Tibial artery (tissue), 4 donors: ENCODE measurements around the gene STIM2.

Experiments used
- DNase-seq, 2 donors: peaks; one replicate each; pipeline ENCODE4 v3.0.0-alpha.2; 2019
- H3K27ac ChIP-seq, 2 donors: fragments of 200-600 bp; sonication (generic) in 1 of 2; 1 replicate in 1 of 2; 2 replicates in 1 of 2; pipeline ENCODE4 v1.5.1; 2018 to 2019; ENCODE audit warnings: mild to moderate bottlenecking in 1 of 2
- H3K27me3 ChIP-seq, 2 donors: fragments of 200-600 bp; sonication (generic) in 1 of 2; one replicate each; pipeline versions ENCODE4 v1.5.1 to v1.6.0; 2016 to 2019
- H3K36me3 ChIP-seq, 3 donors: fragments of 200-600 bp; sonication (generic) in 2 of 3; one replicate each; pipeline ENCODE4 v1.5.1; 2016 to 2019; ENCODE audit warnings: mild to moderate bottlenecking in 2 of 3
- H3K4me1 ChIP-seq, 4 donors: fragments of 200-600 bp; sonication (generic) in 2 of 4; 1 replicate in 3 of 4; 2 replicates in 1 of 4; pipeline ENCODE4 v1.5.1; 2016 to 2019
- H3K4me3 ChIP-seq, 2 donors: fragments of 200-600 bp; sonication (generic) in 1 of 2; 1 replicate in 1 of 2; 2 replicates in 1 of 2; pipeline ENCODE4 v1.5.1; 2018 to 2019; ENCODE audit warnings: mild to moderate bottlenecking in 2 of 2
- H3K9me3 ChIP-seq, 3 donors: fragments of 200-600 bp; sonication (generic) in 1 of 3; one replicate each; pipeline ENCODE4 v1.5.1; 2016 to 2019
- CTCF ChIP-seq, 2 experiments: fragments of 200-600 bp in 1 of 2; fragments of 450-650 bp in 1 of 2; IDR thresholded peaks; one replicate each; pipeline ENCODE4 v1.5.1; 2017 to 2019; ENCODE audit warnings: antibody characterized with exemption in 2 of 2, mild to moderate bottlenecking in 1 of 2, moderate library complexity in 1 of 2
- intact Hi-C: fragments of 100-400 bp; cut with DNase I; formaldehyde crosslinking; loops from one replicate; pipeline ENCODE4 v1.15.0; 2023; ENCODE audit warnings: low total_unique reads

STIM2 gene

GRCh38 chr4:27013012-27013411 is 152.4 kb downstream of the STIM2 start:
- Histone ChIP-seq H3K4me3 (no peak overlapping the region), H3K27ac (no peak overlapping the region), H3K36me3 (peaks cover 4 to 5% (median 5%) of the 10 kb centered on the region in 3 donors), H3K9me3 (no peaks in the 10 kb centered on the region), H3K27me3 (no peaks in the 10 kb centered on the region), H3K4me1 (no peaks in the 10 kb centered on the region)
- TF ChIP-seq CTCF (IDR thresholded peaks at IDR 0.05) = no peak
- intact Hi-C loops = loop anchor here (10.0 kb wide), 1 partner anchor 558 kb away; no protein-coding TSS in a partner anchor
- no peak for DNase-seq

- intact Hi-C loops = loop anchor here (10.0 kb wide), 1 partner anchor 562 kb away; no protein-coding TSS in a partner anchor
- Histone ChIP-seq H3K36me3 (peaks cover 10 to 18% (median 14%) of the 10 kb centered on the region in 3 donors), H3K9me3 (no peaks in the 10 kb centered on the region), H3K27ac (no peak overlapping the region), H3K4me3 (no peak overlapping the region), H3K4me1 (no peaks in the 10 kb centered on the region), H3K27me3 (no peaks in the 10 kb centered on the region)
- no peak for TF ChIP-seq CTCF (IDR thresholded peaks at IDR 0.05)
- no peak for DNase-seq
These were observed 155.9 kb downstream of the STIM2 start for GRCh38 chr4:27016551-27016950.

- H3K27me3 ChIP-seq = no peaks in the 10 kb centered on the region
- H3K4me1 ChIP-seq = no peaks in the 10 kb centered on the region
- H3K9me3 ChIP-seq = no peaks in the 10 kb centered on the region
- H3K36me3 ChIP-seq = peaks cover 14 to 26% (median 15%) of the 10 kb centered on the region in 3 donors
- no peak for TF ChIP-seq CTCF (IDR thresholded peaks at IDR 0.05)
- intact Hi-C loops = loop anchor here (10.0 kb wide), 1 partner anchor 563 kb away; no protein-coding TSS in a partner anchor
- no peak overlapping the region for H3K4me3 ChIP-seq
- no peak for DNase-seq
- no peak overlapping the region for H3K27ac ChIP-seq
These were observed 157.0 kb downstream of the STIM2 start for GRCh38 chr4:27017623-27018022.

GRCh38 chr4:27018076-27018475 is 157.4 kb downstream of the STIM2 start:
- H3K4me3 ChIP-seq = no peak overlapping the region
- H3K4me1 ChIP-seq = no peaks in the 10 kb centered on the region
- H3K27me3 ChIP-seq = no peaks in the 10 kb centered on the region
- no peaks in the 10 kb centered on the region for H3K9me3 ChIP-seq
- TF ChIP-seq CTCF (IDR thresholded peaks at IDR 0.05) = no peak
- no peak overlapping the region for H3K27ac ChIP-seq
- intact Hi-C loops = loop anchor here (10.0 kb wide), 1 partner anchor 563 kb away; no protein-coding TSS in a partner anchor
- no peak for DNase-seq
- H3K36me3 ChIP-seq = peaks cover 14 to 30% (median 20%) of the 10 kb centered on the region in 3 donors

- intact Hi-C loops = loop anchor here (10.0 kb wide), 1 partner anchor 564 kb away; no protein-coding TSS in a partner anchor
- no peaks in the 10 kb centered on the region for H3K27me3 ChIP-seq
- no peaks in the 10 kb centered on the region for H3K9me3 ChIP-seq
- no peak overlapping the region for H3K4me3 ChIP-seq
- TF ChIP-seq CTCF (IDR thresholded peaks at IDR 0.05) = no peak
- H3K4me1 ChIP-seq = no peaks in the 10 kb centered on the region
- no peak for DNase-seq
- H3K36me3 ChIP-seq = peaks cover 14 to 34% (median 22%) of the 10 kb centered on the region in 3 donors
- H3K27ac ChIP-seq = no peak overlapping the region
These were observed 158.3 kb downstream of the STIM2 start for GRCh38 chr4:27018910-27019309.
